Left ventricle myocardium inferior (tissue), 1 donor: ENCODE data around the gene NSG2. TPM values are rescaled to one million over a fixed set of nuclear protein-coding genes. Genes with fewer than 3 reads are reported as not detected.
"Not testable (repeated sequence)": the region's sequence is repeated elsewhere in the genome, so short reads cannot be mapped to it uniquely, and the experiment has no call there.

ENCODE experiments used
- DNase-seq: peaks from one replicate; pipeline ENCODE4 v3.0.0-alpha.2; 2020
- H3K27ac ChIP-seq: fragments of 200-600 bp; replicated peaks from 2 replicates; pipeline ENCODE4 v1.8.0; 2021
- H3K27me3 ChIP-seq: fragments of 200-600 bp; 2 replicates; pipeline ENCODE4 v1.8.0; 2021; ENCODE audit warnings: low read depth
- H3K36me3 ChIP-seq: fragments of 200-600 bp; 2 replicates; pipeline ENCODE4 v1.8.0; 2021
- H3K4me1 ChIP-seq: fragments of 200-600 bp; 2 replicates; pipeline ENCODE4 v1.8.0; 2021
- H3K4me3 ChIP-seq: fragments of 200-600 bp; 2 replicates; pipeline ENCODE4 v1.8.0; 2021; ENCODE audit warnings: mild to moderate bottlenecking, moderate library complexity
- H3K9me3 ChIP-seq: fragments of 200-600 bp; replicated peaks from 2 replicates; pipeline ENCODE4 v1.8.0; 2021
- intact Hi-C: fragments of 100-400 bp; cut with micrococcal nuclease; formaldehyde crosslinking; loops from one replicate; pipeline ENCODE4 v1.11.0; 2022
- total RNA-seq: library from RNA; stranded (reverse); fragmentation: NEBNext Ultra II Directional; extraction: Animal tissue kit (Norgen Biotek cat#: 25700); gene quantifications from one replicate; pipeline ENCODE4 v1.2.1, GENCODE V29; 2021
- TF ChIP-seq, protein P1 (sequence below): fragments of 200-600 bp; IDR thresholded peaks from 2 replicates; pipeline ENCODE4 v1.8.0; 2021; ENCODE audit warnings: antibody characterized with exemption, mild to moderate bottlenecking, borderline replicate concordance
- donor health status: DM: no; HTN: yes; CAD: no; lungs with severe emphysema.

NSG2 gene
- total RNA-seq, 1 donor from 2014 or later = 0.08 TPM

DNA sequence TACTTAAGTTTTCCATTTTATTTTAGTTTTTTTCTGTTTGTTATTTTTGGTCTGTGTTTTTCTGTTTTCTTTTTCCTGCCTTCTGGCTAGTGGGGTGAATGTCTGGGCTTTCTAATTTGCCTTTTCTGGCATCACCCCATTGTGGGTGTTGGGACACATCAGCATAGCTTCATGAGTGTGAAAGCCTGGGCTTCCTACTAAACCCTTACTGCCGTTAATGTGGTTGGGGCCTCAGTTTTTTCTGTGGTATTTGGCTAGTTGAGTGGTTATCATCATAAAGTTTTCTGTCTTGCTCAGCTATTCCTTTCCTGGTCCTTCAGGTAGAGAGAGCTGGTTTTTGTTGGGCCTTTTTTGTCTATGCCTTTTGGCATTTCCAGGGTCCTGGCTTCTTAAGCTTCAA is 35.1 kb upstream of the NSG2 start:
- no peak overlapping the region for H3K4me3 ChIP-seq
- H3K36me3 ChIP-seq = no peaks in the 10 kb centered on the region
- intact Hi-C loops = no loop called here
- H3K9me3 ChIP-seq = peaks cover 3% of the 10 kb centered on the region
- no peak overlapping the region for H3K27ac ChIP-seq
- H3K27me3 ChIP-seq = peaks cover 17% of the 10 kb centered on the region
- peaks cover 4% of the 10 kb centered on the region for H3K4me1 ChIP-seq
- TF ChIP-seq, protein P1, sequence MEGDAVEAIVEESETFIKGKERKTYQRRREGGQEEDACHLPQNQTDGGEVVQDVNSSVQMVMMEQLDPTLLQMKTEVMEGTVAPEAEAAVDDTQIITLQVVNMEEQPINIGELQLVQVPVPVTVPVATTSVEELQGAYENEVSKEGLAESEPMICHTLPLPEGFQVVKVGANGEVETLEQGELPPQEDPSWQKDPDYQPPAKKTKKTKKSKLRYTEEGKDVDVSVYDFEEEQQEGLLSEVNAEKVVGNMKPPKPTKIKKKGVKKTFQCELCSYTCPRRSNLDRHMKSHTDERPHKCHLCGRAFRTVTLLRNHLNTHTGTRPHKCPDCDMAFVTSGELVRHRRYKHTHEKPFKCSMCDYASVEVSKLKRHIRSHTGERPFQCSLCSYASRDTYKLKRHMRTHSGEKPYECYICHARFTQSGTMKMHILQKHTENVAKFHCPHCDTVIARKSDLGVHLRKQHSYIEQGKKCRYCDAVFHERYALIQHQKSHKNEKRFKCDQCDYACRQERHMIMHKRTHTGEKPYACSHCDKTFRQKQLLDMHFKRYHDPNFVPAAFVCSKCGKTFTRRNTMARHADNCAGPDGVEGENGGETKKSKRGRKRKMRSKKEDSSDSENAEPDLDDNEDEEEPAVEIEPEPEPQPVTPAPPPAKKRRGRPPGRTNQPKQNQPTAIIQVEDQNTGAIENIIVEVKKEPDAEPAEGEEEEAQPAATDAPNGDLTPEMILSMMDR = no peak
- DNase-seq = no peak

GRCh38 chr5:174011441-174011840 is 34.1 kb upstream of the NSG2 start:
- no peak overlapping the region for H3K4me3 ChIP-seq
- no peaks in the 10 kb centered on the region for H3K36me3 ChIP-seq
- TF ChIP-seq, protein P1 = no peak
- peaks cover 10% of the 10 kb centered on the region for H3K27me3 ChIP-seq
- intact Hi-C loops = no loop called here
- H3K27ac ChIP-seq = no peak overlapping the region
- H3K9me3 ChIP-seq = peaks cover 3% of the 10 kb centered on the region
- peaks cover 4% of the 10 kb centered on the region for H3K4me1 ChIP-seq
- no peak for DNase-seq

DNA sequence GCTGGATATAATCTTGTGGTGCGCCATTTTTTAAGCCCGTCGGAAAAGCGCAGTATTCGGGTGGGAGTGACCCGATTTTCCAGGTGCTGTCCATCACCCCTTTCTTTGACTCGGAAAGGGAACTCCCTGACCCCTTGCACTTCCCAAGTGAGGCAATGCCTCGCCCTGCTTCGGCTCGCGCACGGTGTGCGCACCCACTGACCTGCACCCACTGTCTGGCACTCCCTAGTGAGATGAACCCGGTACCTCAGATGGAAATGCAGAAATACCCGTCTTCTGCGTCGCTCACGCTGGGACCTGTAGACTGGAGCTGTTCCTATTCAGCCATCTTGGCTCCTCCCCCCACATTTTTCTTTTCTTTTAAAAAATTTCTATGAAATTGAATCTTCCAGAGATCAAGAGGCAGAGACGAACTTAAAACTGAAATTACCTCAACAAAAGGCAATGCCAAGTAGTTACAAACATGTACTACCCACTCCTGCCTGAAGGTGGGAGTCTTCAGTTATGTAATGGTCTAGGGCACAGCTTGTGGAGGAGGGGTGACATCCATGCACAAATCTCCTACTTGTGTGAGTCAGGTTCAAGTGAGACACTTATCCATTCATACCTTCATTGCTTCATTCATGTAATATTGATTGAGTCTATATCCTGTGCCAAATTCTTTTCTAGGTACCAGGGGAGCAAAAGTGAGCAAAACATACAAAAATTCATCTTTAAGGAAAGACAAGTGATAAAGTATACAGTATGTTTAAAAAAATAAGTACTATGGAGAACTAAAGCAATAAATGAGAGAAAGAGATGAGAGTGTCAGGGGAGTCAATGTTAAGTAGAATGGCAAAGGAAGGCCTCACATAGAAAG is 25.2 kb upstream of the NSG2 start:
- peaks cover 13% of the 10 kb centered on the region for H3K27me3 ChIP-seq
- DNase-seq, H3K27ac ChIP-seq, H3K4me3 ChIP-seq, H3K4me1 ChIP-seq, intact Hi-C loops, H3K36me3 ChIP-seq, H3K9me3 ChIP-seq: not testable (repeated sequence)
- TF ChIP-seq, protein P1 = peak; percentile 45

GRCh38 chr5:174020928-174021304 is 24.6 kb upstream of the NSG2 start:
- Histone ChIP-seq H3K4me1 (no peaks in the 10 kb centered on the region), H3K27me3 (peaks cover 13% of the 10 kb centered on the region), H3K4me3 (no peak overlapping the region), H3K36me3 (no peaks in the 10 kb centered on the region), H3K9me3 (no peaks in the 10 kb centered on the region), H3K27ac (no peak overlapping the region)
- no peak for DNase-seq
- intact Hi-C loops = no loop called here
- TF ChIP-seq, protein P1 = no peak

DNA sequence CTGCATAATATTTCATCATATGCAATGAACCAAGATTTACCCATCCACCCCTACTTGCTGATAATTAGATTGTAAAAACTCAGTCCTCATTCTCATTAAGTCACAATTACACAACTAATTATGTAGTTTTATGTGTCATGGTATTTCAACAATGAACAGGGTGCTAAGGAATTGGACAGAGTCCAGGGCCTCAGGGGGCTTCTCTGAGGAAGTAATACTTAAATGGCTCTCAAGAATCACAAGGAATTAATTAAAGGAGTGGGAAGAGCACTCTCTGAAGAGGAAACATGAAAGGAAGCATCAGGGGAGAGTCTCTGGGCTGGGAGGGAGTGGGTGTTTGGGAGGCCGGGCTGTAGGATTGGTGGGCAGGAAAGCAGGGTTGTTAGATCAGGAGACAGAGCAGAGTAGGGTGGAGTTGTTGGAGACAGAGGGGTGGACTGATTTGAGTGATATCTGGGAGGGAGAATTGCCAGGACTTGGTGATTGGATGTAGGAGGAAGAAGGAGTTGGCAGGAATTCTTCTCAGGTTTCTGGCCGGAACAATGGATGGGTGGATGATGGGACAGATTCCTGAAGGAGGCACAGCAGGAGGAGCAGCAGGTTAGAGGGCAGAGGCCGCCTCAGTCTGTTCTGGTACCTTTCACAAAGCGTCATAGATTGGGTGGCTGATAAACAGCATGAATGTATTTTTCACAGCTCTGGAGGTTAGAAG is 23.0 kb upstream of the NSG2 start:
- peaks cover 13% of the 10 kb centered on the region for H3K27me3 ChIP-seq
- no peaks in the 10 kb centered on the region for H3K4me1 ChIP-seq
- intact Hi-C loops = no loop called here
- DNase-seq = no peak
- no peak overlapping the region for H3K27ac ChIP-seq
- H3K9me3 ChIP-seq = no peaks in the 10 kb centered on the region
- H3K36me3 ChIP-seq = no peaks in the 10 kb centered on the region
- TF ChIP-seq, protein P1 = no peak
- H3K4me3 ChIP-seq = no peak overlapping the region
